ENCODE measurements around the gene VPS51.

DNA sequence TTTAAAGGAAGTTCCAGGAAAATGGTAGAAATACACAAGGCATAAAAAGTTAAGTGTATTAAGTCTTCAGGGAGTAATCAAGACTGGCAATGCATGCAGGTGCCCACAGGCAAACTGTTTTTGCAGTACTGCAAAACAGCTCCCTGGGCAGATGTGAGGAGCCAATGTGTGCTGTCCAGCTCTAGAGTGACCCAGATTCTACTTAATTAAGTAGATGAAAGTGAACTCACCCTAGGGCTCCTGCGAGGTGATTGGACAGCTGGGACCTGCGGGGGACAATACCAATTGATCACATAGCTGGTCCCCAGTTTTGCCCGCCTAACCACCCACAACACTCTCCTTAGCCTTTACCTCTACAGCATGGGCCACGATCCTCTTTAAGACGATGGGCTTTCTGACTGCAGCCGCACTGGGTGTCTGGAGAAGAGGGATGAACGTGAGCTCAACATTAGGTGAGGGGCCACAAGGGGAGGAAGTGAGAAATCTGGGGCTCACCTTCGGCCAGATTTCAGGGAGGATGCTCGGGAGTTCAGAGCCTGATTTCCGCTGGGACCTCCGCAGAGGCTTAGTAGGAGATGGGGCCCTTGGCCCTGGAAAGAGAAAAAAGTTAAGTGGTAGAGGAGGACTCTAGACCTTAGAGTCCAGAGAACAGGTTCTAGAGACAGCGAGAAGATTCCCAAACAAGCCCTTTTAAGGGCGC, 12.7 kb upstream of the VPS51 start:
- TF ChIP-seq CTCF (IDR thresholded peaks at IDR 0.05; ENCODE audit: low read length) (no peak), EZH2phosphoT487 (IDR thresholded peaks at IDR 0.05; ENCODE audit: low read length) (no peak), EZH2 (optimal IDR thresholded peaks at IDR 0.05; ENCODE audit: low read depth, low read length) (no peak)

Measured in MM.1S (cell line).